Suprapubic skin (tissue), 4 donors: ENCODE data around the gene INTS11. TPM values are rescaled to one million over a fixed set of nuclear protein-coding genes. Genes with fewer than 3 reads are reported as not detected.

Experiments
- DNase-seq, 2 donors: peaks; one replicate each; pipeline ENCODE4 v3.0.0-alpha.2; 2019; ENCODE audit warnings: low spot score in 2 of 2
- H3K27ac ChIP-seq: fragments of 200-600 bp; sonication (generic); one replicate; pipeline ENCODE4 v1.5.1; 2019
- H3K27me3 ChIP-seq: fragments of 200-600 bp; sonication (generic); one replicate; pipeline ENCODE4 v1.5.1; 2019
- H3K36me3 ChIP-seq: fragments of 200-600 bp; sonication (generic); one replicate; pipeline ENCODE4 v1.5.1; 2019
- H3K4me1 ChIP-seq: fragments of 200-600 bp; sonication (generic); one replicate; pipeline ENCODE4 v1.5.1; 2019
- H3K4me3 ChIP-seq: fragments of 200-600 bp; sonication (generic); one replicate; pipeline ENCODE4 v1.5.1; 2019; ENCODE audit warnings: mild to moderate bottlenecking
- H3K9me3 ChIP-seq: fragments of 200-600 bp; sonication (generic); one replicate; pipeline ENCODE4 v1.5.1; 2019
- EP300 ChIP-seq: sonication (generic); formaldehyde crosslinking; IDR thresholded peaks from one replicate; pipeline ENCODE4 v1.6.1; 2017; ENCODE audit warnings: antibody characterized with exemption
- POLR2A ChIP-seq, 2 donors: fragments of 450-650 bp; IDR thresholded peaks; one replicate each; pipeline ENCODE4 v1.6.1; 2017; ENCODE audit warnings: antibody characterized with exemption in 2 of 2, mild to moderate bottlenecking in 2 of 2, moderate library complexity in 2 of 2
- POLR2AphosphoS5 ChIP-seq, 3 donors: sonication (generic); formaldehyde crosslinking; IDR thresholded peaks; one replicate each; pipeline ENCODE4 v1.6.1; 2017; ENCODE audit warnings: antibody characterized with exemption in 3 of 3
- WGBS: methylation state at CpG from one replicate; pipeline ENCODE4 v1.1.5; 2018; 5-methylcytosine and 5-hydroxymethylcytosine counted together
- total RNA-seq, 4 donors: library from RNA; depleted of rRNA; stranded (reverse); fragments of >200 nt; gene quantifications; one replicate each; pipeline ENCODE4 v1.1.0, GENCODE V29; 2016
- TF ChIP-seq, protein P1 (sequence below), 2 donors: fragments of 200-600 bp in 1 of 2; fragments of 450-650 bp in 1 of 2; sonication (generic) in 1 of 2; IDR thresholded peaks; one replicate each; pipeline ENCODE4 v1.5.1; 2016 to 2019; ENCODE audit warnings: antibody characterized with exemption in 2 of 2, mild to moderate bottlenecking in 1 of 2, moderate library complexity in 1 of 2

The INTS11 gene
- total RNA-seq, 4 donors from 2014 or later: 105 to 242 (median 151) TPM

- H3K27ac ChIP-seq: no peak overlapping the region
Observed at GRCh38 chr1:1280782-1281481, 43.5 kb downstream of the INTS11 start.

GRCh38 chr1:1279028-1279427 is 45.4 kb downstream of the INTS11 start:
- Histone ChIP-seq H3K27ac (no peak overlapping the region), H3K4me3 (no peak overlapping the region), H3K27me3 (no peaks in the 10 kb centered on the region), H3K4me1 (peaks cover 22% of the 10 kb centered on the region), H3K9me3 (no peaks in the 10 kb centered on the region), H3K36me3 (no peaks in the 10 kb centered on the region)
- WGBS: 91% methylated on average over 17 of the region's 17 CpGs
- TF ChIP-seq, protein P1, sequence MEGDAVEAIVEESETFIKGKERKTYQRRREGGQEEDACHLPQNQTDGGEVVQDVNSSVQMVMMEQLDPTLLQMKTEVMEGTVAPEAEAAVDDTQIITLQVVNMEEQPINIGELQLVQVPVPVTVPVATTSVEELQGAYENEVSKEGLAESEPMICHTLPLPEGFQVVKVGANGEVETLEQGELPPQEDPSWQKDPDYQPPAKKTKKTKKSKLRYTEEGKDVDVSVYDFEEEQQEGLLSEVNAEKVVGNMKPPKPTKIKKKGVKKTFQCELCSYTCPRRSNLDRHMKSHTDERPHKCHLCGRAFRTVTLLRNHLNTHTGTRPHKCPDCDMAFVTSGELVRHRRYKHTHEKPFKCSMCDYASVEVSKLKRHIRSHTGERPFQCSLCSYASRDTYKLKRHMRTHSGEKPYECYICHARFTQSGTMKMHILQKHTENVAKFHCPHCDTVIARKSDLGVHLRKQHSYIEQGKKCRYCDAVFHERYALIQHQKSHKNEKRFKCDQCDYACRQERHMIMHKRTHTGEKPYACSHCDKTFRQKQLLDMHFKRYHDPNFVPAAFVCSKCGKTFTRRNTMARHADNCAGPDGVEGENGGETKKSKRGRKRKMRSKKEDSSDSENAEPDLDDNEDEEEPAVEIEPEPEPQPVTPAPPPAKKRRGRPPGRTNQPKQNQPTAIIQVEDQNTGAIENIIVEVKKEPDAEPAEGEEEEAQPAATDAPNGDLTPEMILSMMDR (IDR thresholded peaks at IDR 0.05): no peak
- TF ChIP-seq EP300 (no peak), POLR2A (IDR thresholded peaks at IDR 0.05) (no peak), POLR2AphosphoS5 (IDR thresholded peaks at IDR 0.05) (no peak)
- no peak for DNase-seq

More at GRCh38 chr1:1280782-1281481, 43.5 kb downstream of the INTS11 start:
- 87% methylated on average over 15 of the region's 21 CpGs for WGBS
- DNase-seq: no peak
- H3K27me3 ChIP-seq: peaks cover 15% of the 10 kb centered on the region
- H3K4me1 ChIP-seq: peaks cover 12% of the 10 kb centered on the region
- H3K36me3 ChIP-seq: no peaks in the 10 kb centered on the region
- TF ChIP-seq, protein P1 (IDR thresholded peaks at IDR 0.05): no peak
- TF ChIP-seq EP300: no peak
- no peak for TF ChIP-seq POLR2AphosphoS5 (IDR thresholded peaks at IDR 0.05)
- TF ChIP-seq POLR2A (IDR thresholded peaks at IDR 0.05): no peak
- no peak overlapping the region for H3K4me3 ChIP-seq
- H3K9me3 ChIP-seq: no peaks in the 10 kb centered on the region

- Histone ChIP-seq H3K36me3 (no peaks in the 10 kb centered on the region), H3K27me3 (no peaks in the 10 kb centered on the region), H3K27ac (no peak overlapping the region), H3K9me3 (no peaks in the 10 kb centered on the region), H3K4me1 (peaks cover 21% of the 10 kb centered on the region), H3K4me3 (no peak overlapping the region)
- 95% methylated on average over 13 of the region's 13 CpGs for WGBS
- no peak for DNase-seq
- no peak for TF ChIP-seq POLR2AphosphoS5 (IDR thresholded peaks at IDR 0.05)
- no peak for TF ChIP-seq EP300
- TF ChIP-seq POLR2A (IDR thresholded peaks at IDR 0.05): no peak
- TF ChIP-seq, protein P1 (IDR thresholded peaks at IDR 0.05): no peak
Observed at GRCh38 chr1:1278620-1279019, 45.8 kb downstream of the INTS11 start.

GRCh38 chr1:1275836-1276235 is 48.6 kb downstream of the INTS11 start:
- DNase-seq: no peak
- Histone ChIP-seq H3K9me3 (no peaks in the 10 kb centered on the region), H3K27ac (no peak overlapping the region), H3K4me3 (no peak overlapping the region), H3K27me3 (no peaks in the 10 kb centered on the region), H3K36me3 (no peaks in the 10 kb centered on the region), H3K4me1 (peaks cover 32% of the 10 kb centered on the region)
- WGBS: 64% methylated on average over 9 of the region's 9 CpGs
- TF ChIP-seq, protein P1 (IDR thresholded peaks at IDR 0.05): no peak
- TF ChIP-seq POLR2A (IDR thresholded peaks at IDR 0.05): no peak
- TF ChIP-seq EP300: no peak
- TF ChIP-seq POLR2AphosphoS5 (IDR thresholded peaks at IDR 0.05): no peak

GRCh38 chr1:1274931-1275431 is 49.5 kb downstream of the INTS11 start:
- Histone ChIP-seq H3K27ac (no peak overlapping the region), H3K27me3 (no peaks in the 10 kb centered on the region), H3K4me1 (peaks cover 41% of the 10 kb centered on the region), H3K36me3 (no peaks in the 10 kb centered on the region), H3K4me3 (no peak overlapping the region), H3K9me3 (no peaks in the 10 kb centered on the region)
- 51% methylated on average over 4 of the region's 15 CpGs for WGBS
- TF ChIP-seq POLR2A (IDR thresholded peaks at IDR 0.05) (no peak), EP300 (no peak), POLR2AphosphoS5 (IDR thresholded peaks at IDR 0.05) (no peak)
- TF ChIP-seq, protein P1 (IDR thresholded peaks at IDR 0.05): no peak
- peak in 1 of 2 donors; percentile 64 for DNase-seq
